Esophagus squamous epithelium (tissue), 5 donors: ENCODE data around the gene DLG2. TPM values are rescaled to one million over a fixed set of nuclear protein-coding genes. Genes with fewer than 3 reads are reported as not detected.

Experiments
- DNase-seq: peaks from one replicate; lab custom pipeline; 2025; lab: John Stamatoyannopoulos, UW
- H3K27ac ChIP-seq, 4 donors: fragments of 200-600 bp; sonication (generic); one replicate each; pipeline ENCODE4 v1.5.1; 2016 to 2019; ENCODE audit warnings: mild to moderate bottlenecking in 1 of 4
- H3K27me3 ChIP-seq, 4 donors: fragments of 200-600 bp; sonication (generic); 1 replicate in 3 of 4; 2 replicates in 1 of 4; pipeline versions ENCODE4 v1.5.1 to v1.6.0; 2017 to 2021; ENCODE audit warnings: antibody characterized with exemption in 1 of 4
- H3K36me3 ChIP-seq, 3 donors: fragments of 200-600 bp; sonication (generic); one replicate each; pipeline ENCODE4 v1.5.1; 2016 to 2019
- H3K4me1 ChIP-seq, 3 donors: fragments of 200-600 bp; sonication (generic); one replicate each; pipeline ENCODE4 v1.5.1; 2017 to 2019
- H3K4me3 ChIP-seq, 4 donors: fragments of 200-600 bp; sonication (generic); 1 replicate in 3 of 4; 2 replicates in 1 of 4; pipeline ENCODE4 v1.5.1; 2016 to 2019; ENCODE audit warnings: mild to moderate bottlenecking in 2 of 4, moderate library complexity in 1 of 4
- H3K9me3 ChIP-seq, 3 donors: fragments of 200-600 bp; sonication (generic); one replicate each; pipeline ENCODE4 v1.5.1; 2016 to 2019
- CTCF ChIP-seq, 6 experiments: fragments of 450-650 bp in 4 of 6; fragments of 200-600 bp in 2 of 6; sonication (generic) in 2 of 6; IDR thresholded peaks; one replicate each; pipeline ENCODE4 v1.5.1; 2016 to 2019; ENCODE audit warnings: antibody characterized with exemption in 6 of 6, mild to moderate bottlenecking in 4 of 6, moderate library complexity in 4 of 6
- POLR2A ChIP-seq, 4 donors: fragments of 450-650 bp; IDR thresholded peaks; one replicate each; pipeline ENCODE4 v1.6.1; 2017; ENCODE audit warnings: antibody characterized with exemption in 4 of 4, mild to moderate bottlenecking in 4 of 4, moderate library complexity in 3 of 4
- WGBS, 2 donors: methylation state at CpG; one replicate each; pipeline ENCODE4 v1.1.5; 2018; 5-methylcytosine and 5-hydroxymethylcytosine counted together
- intact Hi-C: fragments of 100-400 bp; cut with DNase I; formaldehyde crosslinking; loops from one replicate; pipeline ENCODE4 v1.15.0; 2022
- total RNA-seq, 4 donors: library from RNA; depleted of rRNA; stranded (reverse); fragments of >200 nt; gene quantifications; one replicate each; pipeline ENCODE4 v1.1.0, GENCODE V29; 2016
- donor health status: DM: yes; HTN: yes; CAD: no.

The DLG2 gene
- total RNA-seq, 4 donors from 2014 or later: 2.9 to 27.7 (median 12.6) TPM

DNA sequence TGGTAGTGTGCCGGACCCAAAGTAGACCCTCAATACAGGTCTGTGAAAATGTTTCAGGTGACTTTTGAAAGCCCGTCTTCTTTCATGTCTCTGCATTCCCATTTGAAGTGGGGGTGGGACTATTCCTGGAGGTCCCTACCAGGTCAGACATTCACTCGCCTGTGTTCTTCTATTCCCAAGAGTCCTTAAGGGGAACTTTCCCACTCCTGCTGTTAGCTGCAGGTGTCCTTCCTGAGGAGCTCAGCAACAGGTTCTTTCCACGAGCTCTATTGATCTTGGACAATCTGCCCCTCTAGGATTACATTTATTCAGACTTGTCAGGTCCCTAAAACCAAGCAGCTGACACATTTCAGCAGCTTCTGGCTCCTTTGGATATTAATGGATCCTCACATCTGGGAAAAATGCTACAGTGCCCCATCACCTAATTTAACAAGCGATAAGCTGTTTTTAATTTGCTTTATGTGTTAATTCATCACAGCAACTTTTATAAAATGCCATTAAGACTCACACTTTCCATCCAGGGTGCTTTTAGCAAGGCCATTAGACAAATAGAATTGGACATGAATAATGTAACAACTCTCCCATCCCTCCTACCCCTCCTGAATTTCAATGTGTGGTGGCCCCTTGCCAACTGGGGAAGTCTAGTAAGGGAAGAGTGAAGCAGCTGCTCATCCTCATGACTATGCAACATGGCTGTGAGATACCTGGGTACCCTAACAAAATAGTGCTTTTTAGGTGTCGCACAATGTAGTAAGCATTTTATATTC, 2081.5 kb downstream of the DLG2 start:
- Histone ChIP-seq H3K36me3 (no peaks in the 10 kb centered on the region), H3K4me1 (no peaks in the 10 kb centered on the region), H3K27ac (no peak overlapping the region), H3K4me3 (no peak overlapping the region), H3K27me3 (no peaks in the 10 kb centered on the region), H3K9me3 (no peaks in the 10 kb centered on the region)
- WGBS, 2 donors: 72 to 75% methylated on average over 6 of the region's 6 CpGs
- intact Hi-C loops: no loop called here
- TF ChIP-seq POLR2A (IDR thresholded peaks at IDR 0.05) (no peak), CTCF (IDR thresholded peaks at IDR 0.05) (no peak)
- DNase-seq: no peak

GRCh38 chr11:83544846-83545245, 2082.3 kb downstream of the DLG2 start:
- DNase-seq: no peak
- Histone ChIP-seq H3K9me3 (no peaks in the 10 kb centered on the region), H3K27me3 (no peaks in the 10 kb centered on the region), H3K4me1 (no peaks in the 10 kb centered on the region), H3K4me3 (no peak overlapping the region), H3K36me3 (no peaks in the 10 kb centered on the region), H3K27ac (no peak overlapping the region)
- WGBS, 2 donors: 65 to 73% methylated on average over 1 of the region's 1 CpG
- TF ChIP-seq POLR2A (IDR thresholded peaks at IDR 0.05) (no peak), CTCF (IDR thresholded peaks at IDR 0.05) (no peak)
- intact Hi-C loops: no loop called here

- WGBS, 2 donors: 81 to 97% methylated on average over 3 of the region's 3 CpGs
- TF ChIP-seq CTCF (IDR thresholded peaks at IDR 0.05) (no peak), POLR2A (IDR thresholded peaks at IDR 0.05) (no peak)
- intact Hi-C loops: no loop called here
- DNase-seq: no peak
- no peaks in the 10 kb centered on the region for H3K4me1 ChIP-seq
- no peaks in the 10 kb centered on the region for H3K36me3 ChIP-seq
- H3K27ac ChIP-seq: no peak overlapping the region
- no peak overlapping the region for H3K4me3 ChIP-seq
- no peaks in the 10 kb centered on the region for H3K9me3 ChIP-seq
- no peaks in the 10 kb centered on the region for H3K27me3 ChIP-seq
Measured at GRCh38 chr11:83543706-83544439, 2083.3 kb downstream of the DLG2 start.

DNA sequence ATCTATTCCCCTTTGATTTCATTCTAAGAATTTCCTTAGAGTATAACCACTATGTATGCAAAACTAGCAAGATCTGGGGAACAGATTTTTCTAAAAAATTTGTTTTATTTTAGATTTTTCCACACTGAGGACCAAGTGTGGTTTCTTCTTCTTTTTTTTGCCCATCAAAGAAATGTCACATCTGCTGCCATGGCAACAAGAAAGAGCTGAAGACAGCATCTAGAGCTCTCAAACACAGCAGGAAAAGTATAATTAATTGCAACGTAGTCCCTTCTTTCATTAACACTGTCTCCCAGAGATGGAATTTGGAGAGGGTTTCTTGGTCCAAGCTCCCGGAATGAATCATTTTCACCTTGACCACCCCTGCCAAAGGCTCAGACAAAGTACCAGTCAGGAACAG, 2084.3 kb downstream of the DLG2 start:
- H3K36me3 ChIP-seq: no peaks in the 10 kb centered on the region
- no peak overlapping the region for H3K4me3 ChIP-seq
- H3K27ac ChIP-seq: no peak overlapping the region
- H3K4me1 ChIP-seq: no peaks in the 10 kb centered on the region
- no peaks in the 10 kb centered on the region for H3K9me3 ChIP-seq
- intact Hi-C loops: no loop called here
- TF ChIP-seq POLR2A (IDR thresholded peaks at IDR 0.05) (no peak), CTCF (IDR thresholded peaks at IDR 0.05) (no peak)
- no peaks in the 10 kb centered on the region for H3K27me3 ChIP-seq
- WGBS, 2 donors: 81 to 84% methylated on average over 2 of the region's 2 CpGs
- DNase-seq: no peak

DNA sequence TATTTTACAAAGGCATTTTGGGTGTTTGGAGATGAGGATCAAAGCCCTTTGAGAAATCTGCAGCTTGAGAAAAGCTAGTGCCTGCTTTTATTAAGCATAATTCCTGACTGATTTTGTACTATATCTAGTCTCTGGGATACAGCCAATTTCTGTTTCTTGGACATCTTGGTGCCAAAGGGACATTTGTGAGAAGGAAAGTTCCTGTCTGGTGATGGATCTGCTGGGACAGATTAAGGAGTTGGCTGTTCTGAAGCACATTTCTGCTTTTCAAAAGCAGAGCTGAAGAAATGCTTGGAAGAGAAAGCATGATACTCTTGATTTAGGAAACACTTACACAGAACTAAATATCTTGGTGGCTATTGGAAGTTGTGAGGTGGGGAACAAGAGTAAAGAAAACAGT, 2086.4 kb downstream of the DLG2 start:
- H3K4me1 ChIP-seq: no peaks in the 10 kb centered on the region
- H3K9me3 ChIP-seq: no peaks in the 10 kb centered on the region
- H3K27me3 ChIP-seq: no peaks in the 10 kb centered on the region
- DNase-seq: no peak
- intact Hi-C loops: no loop called here
- H3K36me3 ChIP-seq: no peaks in the 10 kb centered on the region
- no peak overlapping the region for H3K27ac ChIP-seq
- H3K4me3 ChIP-seq: no peak overlapping the region
- TF ChIP-seq CTCF (IDR thresholded peaks at IDR 0.05) (no peak), POLR2A (IDR thresholded peaks at IDR 0.05) (no peak)
